Smooth muscle cell (in vitro differentiated cells): Measurements from ENCODE around the gene FMN2. TPM values are rescaled to one million over a fixed set of nuclear protein-coding genes. Genes with fewer than 3 reads are reported as not detected.

Source experiments
- DNase-seq: peaks from one replicate; lab custom pipeline; 2025; ENCODE audit not compliant: unreplicated experiment; lab: John Stamatoyannopoulos, UW
- H2AFZ ChIP-seq: fragments of 200-600 bp; sonication (generic); 2 replicates; pipeline ENCODE4 v1.6.0; 2016; ENCODE audit warnings: antibody characterized with exemption, low read depth, mild to moderate bottlenecking
- H3F3A ChIP-seq: fragments of 200-600 bp; sonication (generic); 2 replicates; pipeline ENCODE4 v1.6.0; 2017; ENCODE audit warnings: antibody characterized with exemption, low read depth
- H3K27ac ChIP-seq: fragments of 200-600 bp; sonication (generic); 2 replicates; pipeline ENCODE4 v1.5.1; 2016; ENCODE audit warnings: low read depth, mild to moderate bottlenecking
- H3K27me3 ChIP-seq: fragments of 200-600 bp; sonication (generic); 2 replicates; pipeline ENCODE4 v1.6.1; 2016; ENCODE audit warnings: low read depth, mild to moderate bottlenecking
- H3K36me3 ChIP-seq: fragments of 200-600 bp; sonication (generic); 2 replicates; pipeline ENCODE4 v1.5.1; 2016; ENCODE audit warnings: low read depth
- H3K4me1 ChIP-seq: fragments of 200-600 bp; sonication (generic); 2 replicates; pipeline ENCODE4 v1.5.1; 2016; ENCODE audit warnings: low read depth
- H3K4me2 ChIP-seq: fragments of 200-600 bp; sonication (generic); 2 replicates; pipeline ENCODE4 v1.6.0; 2016; ENCODE audit warnings: mild to moderate bottlenecking
- H3K4me3 ChIP-seq: fragments of 200-600 bp; sonication (generic); 2 replicates; pipeline ENCODE4 v1.5.1; 2016; ENCODE audit warnings: mild to moderate bottlenecking
- H3K79me2 ChIP-seq: fragments of 200-600 bp; sonication (generic); 2 replicates; pipeline ENCODE4 v1.6.0; 2016; ENCODE audit warnings: low read depth, mild to moderate bottlenecking
- H3K9ac ChIP-seq: fragments of 200-600 bp; sonication (generic); 2 replicates; pipeline ENCODE4 v1.6.0; 2016; ENCODE audit warnings: low read depth
- H3K9me3 ChIP-seq: fragments of 200-600 bp; sonication (generic); replicated peaks from 2 replicates; pipeline ENCODE4 v1.5.1; 2016; ENCODE audit warnings: low read depth
- H4K20me1 ChIP-seq: fragments of 200-600 bp; sonication (generic); 2 replicates; pipeline ENCODE4 v1.6.0; 2016; ENCODE audit warnings: low read depth
- WGBS: methylation state at CpG from one replicate; pipeline ENCODE4 v1.1.7; 2016; ENCODE audit warnings: low lambda C conversion rate; 5-methylcytosine and 5-hydroxymethylcytosine counted together
- polyA plus RNA-seq: library from polyadenylated mRNA; unstranded; fragments of >200 nt; fragmentation: Nextera tagmentation; extraction: Ambion mirVana; gene quantifications from 2 replicates; pipeline ENCODE4 v1.2.1, GENCODE V29; 2016
- small RNA-seq: library from RNA; depleted of rRNA; stranded (forward); fragments of <200 nt; gene quantifications from one replicate; pipeline ENCODE3, GENCODE V24; 2014
- total RNA-seq: library from RNA; depleted of rRNA; stranded (reverse); fragments of >200 nt; gene quantifications from 2 replicates; pipeline ENCODE4 v1.2.3, GENCODE V29; 2014
- TF ChIP-seq, protein P1 (sequence below): fragments of 200-600 bp; sonication (generic); IDR thresholded peaks from 2 replicates; pipeline ENCODE4 v1.5.1; 2017; ENCODE audit warnings: borderline replicate concordance, mild to moderate bottlenecking, antibody characterized with exemption; ENCODE audit not compliant: insufficient read depth, poor library complexity, severe bottlenecking

Gene FMN2
- total and polyA plus RNA-seq, 2 experiments from 2014 or later, result 1.9 to 6.2 TPM

DNA sequence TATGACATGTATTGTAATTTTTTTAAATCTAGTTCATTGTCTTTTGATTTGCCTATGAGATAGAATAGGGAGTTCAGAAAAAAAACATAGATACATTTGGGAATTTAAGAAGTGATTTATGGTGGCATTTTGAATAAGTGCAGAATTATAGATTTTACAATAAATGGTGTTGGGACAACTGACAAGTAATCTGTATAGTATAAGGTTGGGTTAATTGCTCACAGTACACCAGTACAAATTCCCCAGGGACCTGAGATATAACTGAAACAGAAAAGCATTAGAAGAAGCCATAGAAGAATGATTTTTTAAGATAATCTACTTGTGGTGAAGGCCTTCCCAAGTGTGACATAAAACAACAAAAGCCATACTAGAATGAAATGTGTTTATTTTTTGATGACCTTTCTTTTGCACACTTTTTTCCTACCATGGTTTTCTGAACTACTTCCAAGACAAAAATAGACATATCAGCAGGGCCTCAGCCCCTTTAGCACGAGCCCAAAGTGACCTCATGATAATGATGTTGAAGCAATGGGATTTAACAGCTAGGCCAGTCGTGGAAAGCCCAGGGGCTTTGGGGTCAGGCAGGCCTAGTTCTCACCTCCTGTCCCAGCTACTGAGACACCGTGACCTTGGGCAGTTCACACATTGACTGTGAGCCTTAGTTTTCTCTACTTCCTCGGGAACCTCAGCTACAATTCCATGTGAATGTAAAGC lies 432.8 kb downstream of the FMN2 start:
- H3K9ac ChIP-seq, result no peak overlapping the region
- no peaks in the 10 kb centered on the region for H3K4me1 ChIP-seq
- TF ChIP-seq, protein P1, sequence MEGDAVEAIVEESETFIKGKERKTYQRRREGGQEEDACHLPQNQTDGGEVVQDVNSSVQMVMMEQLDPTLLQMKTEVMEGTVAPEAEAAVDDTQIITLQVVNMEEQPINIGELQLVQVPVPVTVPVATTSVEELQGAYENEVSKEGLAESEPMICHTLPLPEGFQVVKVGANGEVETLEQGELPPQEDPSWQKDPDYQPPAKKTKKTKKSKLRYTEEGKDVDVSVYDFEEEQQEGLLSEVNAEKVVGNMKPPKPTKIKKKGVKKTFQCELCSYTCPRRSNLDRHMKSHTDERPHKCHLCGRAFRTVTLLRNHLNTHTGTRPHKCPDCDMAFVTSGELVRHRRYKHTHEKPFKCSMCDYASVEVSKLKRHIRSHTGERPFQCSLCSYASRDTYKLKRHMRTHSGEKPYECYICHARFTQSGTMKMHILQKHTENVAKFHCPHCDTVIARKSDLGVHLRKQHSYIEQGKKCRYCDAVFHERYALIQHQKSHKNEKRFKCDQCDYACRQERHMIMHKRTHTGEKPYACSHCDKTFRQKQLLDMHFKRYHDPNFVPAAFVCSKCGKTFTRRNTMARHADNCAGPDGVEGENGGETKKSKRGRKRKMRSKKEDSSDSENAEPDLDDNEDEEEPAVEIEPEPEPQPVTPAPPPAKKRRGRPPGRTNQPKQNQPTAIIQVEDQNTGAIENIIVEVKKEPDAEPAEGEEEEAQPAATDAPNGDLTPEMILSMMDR, result no peak
- no peak overlapping the region for H3K27ac ChIP-seq
- H3K4me2 ChIP-seq, result no peak overlapping the region
- 78% methylated on average over 4 of the region's 4 CpGs for WGBS
- no peaks in the 10 kb centered on the region for H3K36me3 ChIP-seq
- H4K20me1 ChIP-seq, result no peaks in the 10 kb centered on the region
- DNase-seq, result no peak
- H3K9me3 ChIP-seq, result no peaks in the 10 kb centered on the region
- H3K27me3 ChIP-seq, result no peaks in the 10 kb centered on the region
- H2AFZ ChIP-seq, result no peak overlapping the region
- H3K79me2 ChIP-seq, result no peaks in the 10 kb centered on the region
- no peak overlapping the region for H3K4me3 ChIP-seq
- peaks cover 2% of the 10 kb centered on the region for H3F3A ChIP-seq

Small RNA genes lying within 50 kb of the gene (small RNA-seq; reads per million reads assigned to genes)
- not detected for gene RF00019
